NOMO-1 treated with dmso at 0.1 percent for 144 hours (cell line): ENCODE results near the gene HSP90AB1.

Experiments used
- DNase-seq: peaks from one replicate; lab custom pipeline; 2025; ENCODE audit not compliant: unreplicated experiment; lab: John Stamatoyannopoulos, UW

HSP90AB1 gene

GRCh38 chr6:44246663-44247337, at the start of gene HSP90AB1:
TSS of gene HSP90AB1 (plus strand) at chr6:44247101. CDS start at chr6:44248630, 1,529 bp downstream.
- DNase-seq = peak; percentile 96

DNA sequence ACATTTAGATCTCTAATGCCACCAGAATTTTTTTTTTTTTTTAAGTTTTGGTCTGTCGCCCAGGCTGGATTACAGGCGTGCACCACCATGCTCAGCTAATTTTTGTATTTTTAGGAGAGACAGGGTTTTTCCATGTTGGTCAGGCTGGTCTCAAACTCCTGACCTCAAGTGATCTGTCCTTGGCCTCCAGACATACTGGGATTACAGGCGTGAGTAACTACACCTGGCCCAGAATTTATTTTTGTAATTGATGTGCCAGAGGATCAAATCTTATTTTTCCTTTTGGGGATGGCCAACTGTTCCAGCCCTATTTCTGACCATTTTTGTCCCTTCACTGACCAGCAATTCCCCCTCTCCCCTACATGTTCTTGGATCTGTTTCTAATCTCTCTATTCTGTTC, 48.2 kb upstream of the HSP90AB1 start:
- DNase-seq = no peak

DNA sequence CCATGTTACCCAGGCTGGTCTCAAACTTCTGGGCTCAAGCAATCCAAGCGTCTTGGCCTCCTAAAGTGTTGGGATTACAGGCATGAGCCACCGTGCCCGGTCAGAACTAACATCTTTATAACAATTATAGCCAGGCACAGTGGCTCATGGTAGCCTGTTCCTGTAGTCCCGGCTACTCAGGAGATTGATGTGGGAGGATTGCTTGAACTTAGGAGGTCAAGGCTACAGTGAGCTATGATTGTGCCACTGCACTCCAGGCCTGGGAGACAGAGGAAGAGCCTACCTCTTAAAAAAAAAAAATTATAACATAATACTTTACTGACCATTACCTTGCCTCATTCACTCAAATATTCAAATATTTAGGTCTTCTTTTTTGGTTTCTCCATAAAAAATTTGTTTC, 47.0 kb upstream of the HSP90AB1 start:
- DNase-seq = no peak

GRCh38 chr6:44201200-44201599, 45.7 kb upstream of the HSP90AB1 start:
- no peak for DNase-seq

DNA sequence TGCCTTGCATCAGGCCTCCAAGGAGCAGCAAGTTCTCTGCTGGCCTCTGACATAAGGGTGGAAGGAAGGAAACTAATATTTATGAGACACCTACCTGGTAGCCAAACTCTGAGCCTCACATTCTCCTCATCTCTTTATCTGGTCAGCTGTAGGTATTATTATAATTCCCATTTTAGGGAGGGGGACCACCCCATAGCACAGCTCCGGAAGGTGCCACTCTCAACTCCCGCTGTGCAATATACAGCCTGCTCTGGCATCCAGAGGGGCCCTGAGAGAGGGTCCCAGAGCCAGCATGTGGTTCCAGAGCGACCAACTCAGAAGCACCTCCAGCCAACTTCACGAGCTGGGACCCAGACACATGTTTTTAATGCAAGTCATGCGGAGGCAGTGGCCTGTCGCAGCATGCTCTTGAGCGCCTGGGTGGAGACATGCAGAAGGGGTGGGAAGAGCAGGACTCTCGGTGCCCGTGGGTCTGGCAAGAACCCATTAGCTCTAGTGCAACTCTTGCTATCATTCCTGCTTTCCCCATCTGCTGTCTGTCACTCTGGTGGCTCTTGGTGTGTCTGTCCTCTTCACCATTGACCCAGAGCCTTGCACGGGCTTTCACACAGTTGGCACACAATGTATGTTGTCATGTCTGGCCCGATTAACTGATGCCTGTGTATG, 45.1 kb upstream of the HSP90AB1 start:
- no peak for DNase-seq

- DNase-seq = no peak
Measured at GRCh38 chr6:44202332-44202971, 44.4 kb upstream of the HSP90AB1 start.

DNA sequence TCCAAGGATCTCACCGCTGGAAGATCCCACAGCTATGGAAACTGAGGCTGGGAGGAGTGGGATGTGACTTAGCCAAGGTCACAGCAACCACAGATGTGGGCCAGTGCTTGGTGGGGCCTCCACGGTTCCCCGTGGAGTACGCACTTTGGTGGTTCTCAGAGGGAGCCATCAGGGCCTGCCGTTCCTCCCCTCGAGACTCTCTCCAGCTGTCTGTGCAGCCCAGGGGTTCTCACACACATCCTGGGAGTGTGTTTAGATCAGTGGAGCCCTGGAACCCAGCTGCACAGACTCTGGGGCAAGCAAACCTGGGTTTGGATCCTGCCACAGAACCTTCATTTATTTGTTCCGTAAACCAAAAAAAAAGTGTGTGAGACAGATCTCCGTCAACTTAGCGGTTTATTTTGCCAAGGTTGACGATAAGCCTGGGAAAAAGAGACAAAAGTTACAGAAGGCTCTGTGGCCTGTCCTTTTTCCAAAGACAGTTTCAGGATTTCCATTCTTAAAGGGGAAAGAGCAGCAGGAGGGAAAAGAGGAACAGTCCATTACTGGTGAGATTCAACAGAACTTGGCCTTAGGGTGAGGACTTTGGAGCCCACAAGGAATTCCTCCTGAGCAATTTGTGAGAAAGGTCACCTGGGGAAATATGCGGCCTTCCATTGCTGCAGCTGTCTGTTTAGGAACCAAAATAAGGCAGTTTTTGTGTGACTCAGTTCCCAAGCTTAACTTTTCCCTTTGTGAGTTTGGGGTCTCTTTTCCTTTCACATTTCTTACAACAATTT, 43.7 kb upstream of the HSP90AB1 start:
- no peak for DNase-seq

GRCh38 chr6:44203955-44204354, 42.9 kb upstream of the HSP90AB1 start:
- DNase-seq = peak; percentile 50

DNA sequence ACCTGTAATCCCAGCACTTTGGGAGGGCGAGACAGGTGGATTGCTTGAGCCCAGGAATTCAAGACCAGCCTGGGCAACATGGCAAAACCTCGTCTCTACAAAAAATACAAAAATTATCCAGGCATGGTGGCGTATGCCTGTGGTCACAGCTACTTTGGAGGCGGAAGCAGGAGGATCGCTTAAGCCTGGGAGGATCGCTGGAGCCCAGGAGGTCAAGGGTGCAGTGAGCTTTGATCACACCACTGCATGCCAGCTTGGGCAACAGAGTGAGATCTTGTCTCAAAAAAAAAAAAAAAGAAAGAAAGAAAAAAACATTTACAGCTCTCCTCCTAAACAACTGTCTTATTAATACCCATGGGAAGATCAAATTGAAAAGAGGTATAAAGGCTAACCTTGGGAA, 38.9 kb upstream of the HSP90AB1 start:
- DNase-seq = no peak

GRCh38 chr6:44211284-44211683, 35.6 kb upstream of the HSP90AB1 start:
- DNase-seq = peak; percentile 48

GRCh38 chr6:44214307-44214706, 32.6 kb upstream of the HSP90AB1 start:
- DNase-seq = no peak

DNA sequence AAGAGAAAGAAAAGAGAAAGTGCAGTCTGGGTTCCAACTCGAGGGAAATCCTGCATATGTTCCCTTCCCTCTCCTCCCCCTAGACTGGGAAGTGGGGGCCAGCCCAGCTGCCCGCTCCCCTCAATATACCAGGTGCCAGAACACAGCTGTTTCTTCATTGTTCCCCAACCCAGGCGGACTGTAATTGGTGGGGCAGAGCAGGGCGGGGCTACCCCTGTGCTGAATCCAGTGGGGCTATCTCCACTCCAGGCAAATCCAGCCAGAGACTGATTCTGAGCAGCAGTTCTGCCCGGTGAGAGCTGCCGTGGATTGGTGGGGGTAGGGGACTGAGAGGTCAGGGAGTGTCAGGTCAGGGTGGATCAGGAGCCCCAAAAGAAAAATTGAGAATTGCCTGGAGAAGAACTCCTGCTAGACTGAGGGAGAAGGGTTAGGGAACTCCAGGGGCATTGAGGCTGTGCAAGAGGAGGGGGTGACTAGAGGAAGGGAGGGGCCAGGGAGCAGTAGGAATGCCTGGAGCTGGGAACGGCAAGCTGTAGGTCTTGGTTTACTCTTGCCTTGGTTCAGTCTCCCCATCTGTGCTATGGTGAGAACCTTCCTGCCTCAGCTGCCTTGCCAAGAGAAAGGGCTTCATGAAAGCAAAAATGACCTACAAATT, 30.1 kb upstream of the HSP90AB1 start, which contains the start of gene MYMX:
MYMX (plus strand) TSS at position 250 of the 655 bp plus-strand sequence. CDS start 546 bp downstream, outside the sequence.
- no peak for DNase-seq

- no peak for DNase-seq
Measured at GRCh38 chr6:44217332-44218143, 29.4 kb upstream of the HSP90AB1 start.

- DNase-seq = peak; percentile 61
Measured at GRCh38 chr6:44219053-44219814, 27.7 kb upstream of the HSP90AB1 start.

DNA sequence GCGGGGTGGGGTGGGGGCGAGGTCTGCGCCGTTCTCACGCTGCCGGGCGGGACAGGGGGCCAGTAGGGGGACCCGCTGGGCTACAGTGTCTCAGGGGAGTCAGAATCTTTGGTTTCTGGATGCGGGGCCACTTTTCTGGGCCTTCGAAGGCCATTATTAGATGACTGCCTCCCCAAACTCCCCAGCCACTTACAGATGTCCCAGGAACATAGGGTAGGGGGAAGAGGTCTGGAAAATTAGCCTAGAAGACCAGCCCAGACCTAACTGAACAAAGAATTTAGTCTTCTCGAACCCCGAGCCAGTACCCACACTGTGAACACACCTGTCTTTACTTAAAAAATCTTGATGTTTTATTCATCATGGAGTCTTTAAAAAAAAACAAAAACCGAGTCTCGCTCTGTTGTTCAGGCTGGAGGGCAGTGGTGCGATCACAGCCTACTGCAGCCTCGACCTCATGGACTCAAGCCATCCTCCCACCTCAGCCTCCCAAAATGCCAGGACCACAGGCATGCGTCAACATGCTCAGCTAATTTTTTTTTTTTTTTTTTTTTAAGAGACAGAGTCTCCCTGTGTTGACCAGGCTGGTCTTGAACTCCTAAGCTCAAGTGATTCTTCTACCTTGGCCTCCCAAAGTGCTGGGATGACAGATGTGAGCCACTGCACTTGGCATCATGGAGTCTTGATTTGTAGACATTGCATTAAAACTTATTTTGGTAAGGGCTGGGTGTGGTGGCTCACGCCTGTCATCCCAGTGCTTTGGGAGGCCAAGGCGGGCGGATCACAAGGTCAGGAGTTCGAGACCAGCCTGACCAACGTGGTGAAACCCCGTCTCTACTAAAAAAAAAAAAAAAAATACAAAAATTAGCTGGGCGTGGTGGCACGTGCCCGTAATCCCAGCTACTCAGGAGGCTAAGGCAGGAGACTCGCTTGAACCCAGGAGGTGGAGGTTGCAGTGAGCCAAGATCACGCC, 26.8 kb upstream of the HSP90AB1 start:
- no peak for DNase-seq

GRCh38 chr6:44220913-44221290, 26.0 kb upstream of the HSP90AB1 start:
- DNase-seq = no peak

GRCh38 chr6:44221291-44221960, 25.5 kb upstream of the HSP90AB1 start:
- peak; percentile 66 for DNase-seq

DNA sequence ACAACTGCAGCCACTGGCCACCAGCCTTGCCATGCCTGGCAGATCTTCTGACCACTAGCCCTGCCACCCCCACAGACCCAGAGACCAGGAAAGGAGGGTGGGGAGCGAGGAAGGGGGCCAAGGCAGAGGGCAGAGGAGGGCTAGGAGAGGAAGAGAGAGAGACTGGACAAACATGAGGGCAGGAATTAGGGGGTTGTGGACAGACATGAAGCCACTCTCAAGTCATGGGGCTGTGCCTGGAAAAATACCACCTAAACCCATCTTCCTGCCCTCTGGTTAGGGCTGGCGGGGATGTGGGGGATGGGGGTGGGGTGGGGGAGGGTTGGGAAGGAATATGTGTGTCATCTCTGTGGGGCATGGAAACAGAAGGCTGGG, 25.0 kb upstream of the HSP90AB1 start:
- DNase-seq = no peak
